Measurements from ENCODE around the gene SPATA46.

DNA sequence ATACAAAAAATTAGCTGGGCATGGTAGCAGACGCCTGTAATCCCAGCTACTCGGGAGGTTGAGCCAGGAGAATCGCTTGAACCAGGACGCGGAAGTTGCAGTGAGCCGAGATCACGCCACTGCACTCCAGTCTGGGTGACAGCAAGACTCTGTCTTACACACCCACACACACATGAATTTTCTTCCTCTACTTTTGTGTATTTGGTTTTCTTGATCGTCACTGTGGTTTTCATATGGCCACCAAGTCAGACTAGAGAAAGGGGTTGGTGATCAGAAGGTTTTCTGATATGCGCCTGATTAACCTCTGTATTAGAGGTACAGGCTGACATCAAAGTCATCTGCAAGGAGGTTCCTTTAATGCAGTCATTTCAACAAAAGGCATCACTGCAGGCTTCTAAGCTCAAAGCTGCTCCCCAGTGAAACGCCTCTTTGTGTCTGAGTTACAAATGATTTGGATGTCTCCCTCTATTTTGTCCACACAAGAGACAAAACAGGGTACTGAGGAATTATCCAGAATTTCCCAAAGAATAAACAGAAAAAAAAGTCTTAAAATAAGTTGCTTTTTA is 24.2 kb upstream of the SPATA46 start:
- TF ChIP-seq, protein P1, sequence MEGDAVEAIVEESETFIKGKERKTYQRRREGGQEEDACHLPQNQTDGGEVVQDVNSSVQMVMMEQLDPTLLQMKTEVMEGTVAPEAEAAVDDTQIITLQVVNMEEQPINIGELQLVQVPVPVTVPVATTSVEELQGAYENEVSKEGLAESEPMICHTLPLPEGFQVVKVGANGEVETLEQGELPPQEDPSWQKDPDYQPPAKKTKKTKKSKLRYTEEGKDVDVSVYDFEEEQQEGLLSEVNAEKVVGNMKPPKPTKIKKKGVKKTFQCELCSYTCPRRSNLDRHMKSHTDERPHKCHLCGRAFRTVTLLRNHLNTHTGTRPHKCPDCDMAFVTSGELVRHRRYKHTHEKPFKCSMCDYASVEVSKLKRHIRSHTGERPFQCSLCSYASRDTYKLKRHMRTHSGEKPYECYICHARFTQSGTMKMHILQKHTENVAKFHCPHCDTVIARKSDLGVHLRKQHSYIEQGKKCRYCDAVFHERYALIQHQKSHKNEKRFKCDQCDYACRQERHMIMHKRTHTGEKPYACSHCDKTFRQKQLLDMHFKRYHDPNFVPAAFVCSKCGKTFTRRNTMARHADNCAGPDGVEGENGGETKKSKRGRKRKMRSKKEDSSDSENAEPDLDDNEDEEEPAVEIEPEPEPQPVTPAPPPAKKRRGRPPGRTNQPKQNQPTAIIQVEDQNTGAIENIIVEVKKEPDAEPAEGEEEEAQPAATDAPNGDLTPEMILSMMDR (IDR thresholded peaks at IDR 0.05; ENCODE audit: extremely low read depth in 1 of 2, insufficient read depth in 1 of 2, low read depth in 1 of 2, low read length in 2 of 2), result no peak
- TF ChIP-seq POLR2A (IDR thresholded peaks at IDR 0.05; ENCODE audit: low read depth, low read length), result no peak
- TF ChIP-seq, protein P2, sequence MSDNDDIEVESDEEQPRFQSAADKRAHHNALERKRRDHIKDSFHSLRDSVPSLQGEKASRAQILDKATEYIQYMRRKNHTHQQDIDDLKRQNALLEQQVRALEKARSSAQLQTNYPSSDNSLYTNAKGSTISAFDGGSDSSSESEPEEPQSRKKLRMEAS (IDR thresholded peaks at IDR 0.05; ENCODE audit: insufficient read depth, insufficient read length), result no peak
